ENCODE measurements around the gene C17orf67.

Gene C17orf67, protein sequence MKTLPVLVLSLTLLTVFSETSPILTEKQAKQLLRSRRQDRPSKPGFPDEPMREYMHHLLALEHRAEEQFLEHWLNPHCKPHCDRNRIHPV

DNA sequence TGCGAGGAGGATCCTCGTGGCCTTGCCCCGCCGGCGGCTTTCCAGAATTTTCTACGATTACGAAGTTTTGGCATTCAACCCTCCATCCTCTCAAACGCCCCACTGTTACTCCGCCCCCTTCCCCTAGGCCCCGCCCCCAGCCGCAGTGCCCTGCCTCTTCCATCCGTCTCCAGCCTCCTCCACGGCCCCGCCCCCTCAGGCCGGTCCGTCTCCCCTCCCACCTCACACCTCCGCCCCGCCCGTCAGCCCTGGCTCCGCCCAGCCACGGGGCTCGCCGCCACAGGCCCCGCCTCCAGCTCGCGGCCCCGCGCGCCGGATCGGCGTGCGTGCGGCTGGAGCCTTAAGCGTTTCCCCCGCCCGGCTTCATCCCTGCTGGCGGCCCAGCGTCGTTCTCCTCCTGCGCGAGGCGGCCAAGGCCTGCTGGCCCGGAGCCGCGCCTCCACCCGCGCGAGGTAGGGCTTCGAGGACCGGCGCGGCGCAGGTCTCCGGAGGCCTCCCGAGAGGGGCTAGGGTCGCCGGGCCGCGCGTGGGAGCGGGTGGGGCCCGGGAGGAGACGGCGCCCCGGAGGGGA lies at the start of gene C17orf67, which contains the start of gene DGKE:
C17orf67 (minus strand) TSS at position 112 of the 571 bp plus-strand sequence. CDS start 18,110 bp downstream, outside the sequence.
DGKE (plus strand) TSS at position 343 of the 571 bp plus-strand sequence. CDS start 645 bp downstream, outside the sequence.
- peak; percentile 89 for DNase-seq

DNA sequence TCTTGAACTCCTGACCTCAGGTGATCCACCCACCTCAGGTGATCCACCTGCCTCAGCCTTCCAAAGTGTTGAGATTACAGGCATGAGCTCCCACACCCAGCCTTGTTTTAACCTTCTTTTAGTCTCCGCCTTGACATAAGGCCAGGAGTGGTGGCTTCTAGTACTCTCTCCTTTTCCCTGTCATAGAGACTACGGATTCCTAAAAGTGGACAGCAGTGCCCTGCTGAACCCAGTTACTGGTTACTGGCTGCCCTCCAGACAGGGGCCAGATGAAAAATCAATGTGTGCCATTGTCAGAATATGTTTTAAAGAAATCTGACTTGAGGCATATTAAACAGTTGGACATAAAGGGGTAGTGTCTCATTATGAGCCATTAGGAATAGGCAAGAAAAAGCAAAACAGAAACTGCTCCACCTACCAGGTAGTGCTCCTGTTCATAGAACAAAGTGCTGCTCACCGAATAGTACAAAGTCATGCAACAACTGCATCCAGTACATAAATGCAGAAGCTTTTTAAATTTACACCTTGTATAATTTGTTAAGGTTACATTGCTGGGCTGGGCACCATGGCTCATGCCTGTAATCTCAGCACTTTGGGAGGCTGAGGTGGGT lies 48.1 kb upstream of the C17orf67 start:
- DNase-seq, result no peak

DNA sequence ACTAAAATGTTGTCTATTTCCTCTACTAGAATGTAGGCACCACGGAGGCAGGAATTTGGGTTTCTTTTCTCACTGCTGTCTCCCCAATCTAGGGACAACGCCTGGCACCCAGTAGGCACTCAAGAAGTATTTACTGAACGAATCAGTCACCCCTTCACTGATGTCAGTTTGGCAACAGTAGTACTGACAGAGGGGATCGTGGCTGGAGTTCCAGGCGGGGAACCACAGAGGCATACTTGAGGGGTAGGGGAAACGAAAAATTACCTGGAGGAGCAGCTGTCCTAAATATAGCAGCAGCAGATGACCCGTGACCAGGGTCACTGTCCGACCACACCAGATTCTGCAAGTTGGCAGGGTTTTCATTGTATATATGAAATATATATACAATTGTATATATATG lies 46.9 kb upstream of the C17orf67 start:
- peak; percentile 55 for DNase-seq

DNA sequence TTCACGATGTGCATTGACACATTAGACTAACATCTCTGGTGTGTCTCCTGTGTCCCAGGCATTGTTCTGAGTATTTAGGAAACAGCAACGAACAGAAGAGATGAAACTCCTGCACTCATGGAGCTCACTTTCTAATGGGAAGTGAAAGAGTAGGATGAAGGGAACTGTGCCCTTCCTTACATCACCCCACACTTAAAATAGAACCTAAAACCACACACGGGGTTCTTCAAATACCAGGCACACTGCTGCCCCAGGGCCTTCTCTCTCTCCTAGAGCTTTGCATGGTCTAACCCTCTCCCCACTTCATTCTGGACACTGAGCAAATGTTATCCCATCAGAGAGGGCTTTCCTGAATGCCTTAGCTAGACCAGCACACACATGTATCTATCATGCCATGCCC lies 46.4 kb upstream of the C17orf67 start:
- DNase-seq, result peak; percentile 94

DNA sequence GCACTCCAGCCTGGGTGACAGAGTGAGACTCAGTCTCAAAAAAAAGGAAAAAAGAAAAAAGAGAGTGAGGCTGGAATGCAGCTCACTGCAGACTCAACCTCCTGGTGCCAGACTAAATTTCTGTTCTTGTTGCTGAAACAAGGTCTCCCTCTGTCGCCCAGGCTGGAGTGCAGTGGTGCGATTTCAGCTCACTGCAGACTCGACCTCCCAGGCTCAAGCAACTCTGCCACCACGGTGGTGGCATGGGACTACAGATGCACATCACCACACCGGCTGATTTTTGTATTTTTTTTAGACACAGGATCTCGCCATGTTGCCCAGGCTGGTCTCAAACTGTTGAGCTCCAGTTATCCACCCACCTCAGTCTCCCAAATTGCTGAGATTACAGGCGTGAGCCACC lies 45.6 kb upstream of the C17orf67 start:
- no peak for DNase-seq

DNA sequence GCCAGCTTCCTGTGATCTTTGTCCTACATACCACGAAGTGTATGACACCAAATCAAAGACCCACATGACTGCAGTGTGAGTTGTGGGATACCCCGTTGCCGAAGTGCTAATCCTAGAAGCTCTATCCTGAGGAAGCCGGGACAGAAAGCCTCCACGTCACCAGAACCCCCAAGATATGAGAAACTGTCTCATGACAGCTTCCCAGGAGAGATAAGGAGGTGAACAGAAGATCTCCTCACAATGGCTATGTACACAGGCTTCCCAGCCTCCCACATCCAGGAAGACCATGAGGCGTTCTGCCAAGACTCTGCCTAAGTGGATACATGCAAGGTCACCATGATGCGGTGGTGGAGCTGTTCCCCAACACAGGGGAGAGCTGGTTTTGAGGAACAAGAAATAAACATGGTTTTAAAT lies 43.1 kb upstream of the C17orf67 start:
- no peak for DNase-seq

DNA sequence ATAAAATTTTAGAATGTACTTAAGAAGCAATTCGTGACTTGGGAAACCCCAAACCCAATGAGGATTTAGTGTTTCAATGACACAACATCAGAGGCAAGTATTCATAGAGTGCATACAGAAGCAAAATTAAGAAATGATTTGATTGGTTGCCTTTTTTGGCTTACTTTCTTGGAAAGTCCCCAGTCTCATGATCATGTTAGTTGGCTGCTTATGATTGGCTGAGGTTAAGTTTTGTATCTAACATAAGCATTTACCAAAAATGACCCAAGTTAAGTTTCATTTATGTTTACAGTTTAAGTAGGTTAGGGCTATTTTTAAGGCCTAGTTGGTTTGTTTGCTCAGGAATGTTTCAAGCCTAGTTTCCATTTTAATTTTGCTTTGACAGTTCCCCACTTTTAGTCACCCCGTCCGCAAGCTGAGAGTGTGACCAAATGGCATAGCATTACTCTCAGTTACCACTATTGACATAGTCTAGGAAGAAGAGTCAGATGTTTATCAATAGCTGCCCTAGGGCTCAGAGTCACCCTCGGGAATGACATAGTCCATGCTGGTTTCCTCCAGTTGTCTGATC lies 36.4 kb upstream of the C17orf67 start:
- DNase-seq, result no peak

DNA sequence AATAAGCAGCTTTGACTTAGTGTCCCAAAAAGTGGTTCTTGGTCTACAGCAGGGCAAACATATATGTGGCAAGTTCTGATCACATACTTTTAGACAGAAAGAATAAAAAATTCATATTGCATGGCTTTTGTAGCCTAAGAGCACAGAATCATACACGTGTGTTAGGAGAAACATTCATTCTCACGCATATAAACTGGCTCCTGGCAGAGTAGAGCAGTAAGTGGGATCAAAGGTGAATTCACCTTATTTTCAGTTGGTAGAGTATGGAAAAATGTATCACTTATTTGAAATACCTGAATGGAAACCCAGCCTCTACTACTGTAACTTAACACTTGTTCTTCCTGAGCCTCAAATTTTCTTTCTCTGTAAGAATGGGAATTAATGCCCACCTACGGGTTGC lies 35.0 kb upstream of the C17orf67 start:
- DNase-seq, result no peak

DNA sequence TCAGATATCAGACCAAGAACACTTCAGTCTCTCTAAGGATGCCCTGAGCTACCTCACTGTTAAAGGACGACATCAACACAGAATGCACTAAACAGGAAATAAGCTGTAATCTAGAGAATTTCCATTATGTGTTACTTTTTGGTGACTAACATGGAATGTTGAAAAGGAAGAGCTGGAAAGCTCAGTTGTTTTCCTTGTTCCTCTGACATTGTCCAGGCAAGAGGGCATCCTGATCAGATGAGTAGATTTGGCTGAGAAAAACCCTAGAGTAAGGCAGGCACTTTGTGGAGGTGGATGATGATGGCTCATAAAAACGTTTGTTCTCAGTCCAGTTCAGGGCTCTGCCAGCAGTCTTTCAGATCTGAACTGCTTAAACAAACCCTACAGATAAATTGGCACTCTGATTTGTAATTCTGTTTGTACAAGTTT lies 34.2 kb upstream of the C17orf67 start:
- no peak for DNase-seq

DNA sequence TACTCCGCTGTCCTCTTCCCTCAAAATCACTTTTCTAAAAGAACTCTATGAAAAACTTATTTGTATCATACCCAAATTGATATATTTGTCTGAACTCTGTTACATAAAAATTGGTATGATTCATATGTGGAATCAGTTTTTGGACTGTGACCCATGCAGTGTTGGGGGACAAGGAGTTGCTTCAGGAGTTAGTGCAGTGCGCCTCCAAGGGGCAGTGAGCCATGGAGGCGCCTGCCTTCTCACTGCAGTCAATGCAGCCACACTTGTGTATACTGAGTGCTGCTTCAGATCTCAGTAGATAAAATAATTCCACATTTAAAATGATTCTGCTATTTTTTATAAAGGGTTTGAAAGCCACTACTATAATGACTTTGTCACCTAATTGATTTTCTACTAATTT lies 32.8 kb upstream of the C17orf67 start:
- DNase-seq, result no peak

DNA sequence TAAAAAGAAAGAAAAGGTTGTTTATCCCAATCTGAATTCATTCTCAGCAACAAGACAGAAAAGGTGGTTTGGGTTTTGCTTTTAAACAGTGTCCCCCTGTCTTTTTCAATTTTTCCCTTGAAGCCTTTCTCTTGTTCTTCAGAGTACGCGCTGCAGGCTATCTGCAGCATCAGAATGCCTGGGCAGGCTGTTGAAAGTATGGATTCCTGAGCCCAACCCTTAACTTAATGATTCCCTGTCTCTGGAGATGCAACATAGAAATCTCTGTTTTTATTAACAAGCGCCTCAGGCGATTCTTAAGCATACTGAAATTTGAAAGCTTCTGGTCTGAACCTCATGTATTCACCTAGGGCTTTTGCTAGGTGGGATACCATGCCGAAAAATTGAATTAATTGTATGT lies 32.4 kb upstream of the C17orf67 start:
- no peak for DNase-seq

DNA sequence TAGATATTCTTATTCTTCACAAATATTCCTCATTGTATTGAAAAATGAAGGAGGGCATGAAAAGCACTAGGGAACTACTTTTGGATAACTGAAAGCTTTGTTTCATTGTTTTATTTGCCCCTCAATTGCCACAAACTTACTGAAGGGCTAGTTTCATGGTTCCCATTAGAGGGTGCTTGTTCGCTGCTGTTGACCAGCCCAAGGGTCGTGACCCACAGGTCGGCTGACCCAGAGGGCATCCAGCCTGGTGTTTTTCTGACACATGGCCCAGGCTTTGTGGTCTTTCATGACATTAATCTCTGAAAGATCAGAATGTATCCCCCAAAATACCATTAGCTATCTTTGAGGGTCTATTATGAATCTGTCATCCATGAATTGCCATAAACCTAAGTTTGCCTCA lies 30.3 kb upstream of the C17orf67 start:
- DNase-seq, result no peak

DNA sequence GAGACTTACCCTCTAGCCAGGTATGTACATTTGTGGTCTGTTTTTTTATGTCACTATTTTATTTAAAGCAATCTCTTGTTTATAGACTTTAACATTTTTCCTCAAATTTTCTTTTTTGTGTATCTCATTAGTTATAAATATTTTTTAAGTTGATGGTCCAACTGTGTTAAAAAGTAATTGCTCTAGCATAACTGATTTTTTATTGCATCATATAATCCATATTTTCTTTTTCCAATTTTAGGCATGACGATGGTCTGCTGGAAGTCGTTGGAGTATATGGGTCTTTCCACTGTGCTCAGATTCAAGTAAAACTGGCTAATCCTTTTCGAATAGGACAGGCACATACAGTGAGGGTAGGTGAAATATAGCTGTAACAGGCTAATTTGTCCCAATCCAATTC lies 28.2 kb upstream of the C17orf67 start:
- no peak for DNase-seq

DNA sequence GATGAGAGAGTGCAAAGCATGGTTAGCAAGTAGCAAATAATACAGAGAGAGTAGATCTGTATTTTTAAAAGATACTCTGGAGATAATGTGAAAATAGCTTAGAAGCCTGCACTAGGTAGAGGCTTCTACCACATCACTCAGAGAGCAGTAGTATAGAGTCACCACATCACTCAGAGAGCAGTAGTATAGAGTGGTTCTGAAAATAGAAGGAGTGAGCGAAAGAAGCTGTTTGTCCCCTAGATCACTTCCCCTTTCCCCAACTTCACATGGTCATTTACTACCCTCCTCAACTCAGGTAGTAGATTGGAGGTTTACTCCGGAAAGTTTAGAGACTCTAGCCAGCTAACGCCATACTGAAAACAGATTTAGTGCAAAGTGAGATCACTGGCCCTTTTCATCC lies 17.3 kb upstream of the C17orf67 start:
- DNase-seq, result peak; percentile 13

DNA sequence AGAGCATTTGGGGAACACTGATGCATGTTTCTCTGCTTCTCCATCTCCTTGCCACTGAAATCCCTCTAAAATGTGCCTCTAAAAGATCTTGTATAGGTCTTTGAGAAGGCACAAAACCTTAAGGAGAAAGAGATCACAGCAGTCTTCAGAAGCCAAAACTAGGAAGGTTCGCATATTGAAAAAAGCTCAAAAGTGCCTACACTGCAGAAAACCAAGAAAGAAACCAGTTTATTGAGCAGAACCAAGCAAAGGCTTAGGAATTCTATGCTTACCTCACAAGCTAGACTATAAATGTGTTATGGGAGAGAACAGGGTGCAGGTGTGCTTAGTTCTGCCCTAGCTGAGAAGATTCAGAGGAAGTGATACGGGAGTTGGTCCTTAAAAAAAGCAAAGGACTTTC lies 16.9 kb upstream of the C17orf67 start:
- no peak for DNase-seq

DNA sequence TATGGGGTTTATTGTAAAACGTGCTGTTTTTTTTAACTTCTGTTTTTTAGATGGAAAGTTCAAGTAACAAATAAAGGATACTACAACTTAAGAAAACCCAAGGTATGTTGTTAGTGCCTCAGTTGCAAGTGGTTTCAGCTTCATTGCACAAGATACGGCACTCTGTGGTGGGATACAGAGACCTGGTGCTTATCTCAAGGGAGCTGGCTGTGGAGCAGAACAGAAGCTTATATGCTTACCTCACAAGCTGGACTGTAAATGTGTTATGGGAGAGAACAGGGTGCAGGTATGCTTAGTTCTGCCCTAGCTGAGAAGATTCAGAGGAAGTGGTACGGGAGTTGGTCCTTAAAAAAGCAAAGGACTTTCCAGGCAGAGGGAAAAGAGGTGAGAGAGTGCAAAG lies 15.4 kb upstream of the C17orf67 start:
- DNase-seq, result no peak

DNA sequence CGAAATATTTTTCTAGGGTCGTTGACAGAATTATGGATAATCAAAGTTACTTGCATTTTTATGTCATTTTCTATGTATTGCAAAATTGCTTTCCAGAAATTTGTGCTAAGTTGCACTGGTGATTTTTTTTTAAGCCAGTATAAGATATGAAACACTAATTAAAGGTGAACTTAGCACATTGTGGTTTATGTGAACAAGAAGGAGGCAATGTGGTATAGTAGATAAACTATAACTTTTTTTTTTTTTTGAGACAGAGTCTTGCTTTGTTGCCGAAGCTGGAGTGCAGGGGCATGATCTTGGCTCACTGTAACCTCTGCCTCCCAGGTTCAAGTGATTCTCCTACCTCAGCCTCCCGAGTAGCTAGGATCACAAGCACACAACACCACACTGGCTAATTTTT lies 13.4 kb upstream of the C17orf67 start:
- DNase-seq, result no peak

DNA sequence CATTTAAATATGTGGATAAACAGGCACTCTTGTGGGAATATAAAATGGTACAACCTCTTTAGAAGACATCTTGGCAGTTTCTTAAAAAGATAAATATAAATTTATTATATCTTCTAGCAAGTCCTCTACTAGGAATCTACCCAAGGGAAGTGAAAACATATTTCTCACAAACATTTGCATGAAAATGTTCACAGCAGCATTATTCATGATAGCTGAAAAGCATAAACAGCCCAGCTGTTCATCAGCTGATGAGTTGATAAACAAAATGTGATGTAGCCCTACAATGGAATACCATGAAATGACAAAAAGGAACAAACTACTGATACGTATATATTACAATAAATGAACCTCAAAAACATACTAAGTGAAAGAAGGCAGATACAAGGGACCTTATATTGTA lies 12.2 kb upstream of the C17orf67 start:
- DNase-seq, result no peak

DNA sequence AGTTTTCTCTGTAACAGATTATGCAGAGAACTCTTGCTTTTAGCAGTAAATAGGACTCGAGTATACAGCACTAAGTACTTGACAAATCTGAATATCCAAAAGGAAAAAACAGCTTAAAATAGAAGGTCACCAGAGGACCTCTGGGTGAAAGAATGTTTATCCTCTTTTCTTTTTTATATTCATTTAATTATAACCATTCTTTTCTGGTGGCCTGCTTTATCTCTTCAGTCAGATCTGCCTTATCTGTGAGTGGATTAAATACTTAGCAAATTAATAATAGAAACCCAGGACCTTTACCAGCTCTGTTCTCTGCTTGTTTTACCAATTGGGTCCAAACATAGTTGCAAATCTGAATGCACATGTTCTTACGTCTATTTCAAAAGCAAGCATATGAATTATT lies 8.9 kb upstream of the C17orf67 start:
- DNase-seq, result no peak

DNA sequence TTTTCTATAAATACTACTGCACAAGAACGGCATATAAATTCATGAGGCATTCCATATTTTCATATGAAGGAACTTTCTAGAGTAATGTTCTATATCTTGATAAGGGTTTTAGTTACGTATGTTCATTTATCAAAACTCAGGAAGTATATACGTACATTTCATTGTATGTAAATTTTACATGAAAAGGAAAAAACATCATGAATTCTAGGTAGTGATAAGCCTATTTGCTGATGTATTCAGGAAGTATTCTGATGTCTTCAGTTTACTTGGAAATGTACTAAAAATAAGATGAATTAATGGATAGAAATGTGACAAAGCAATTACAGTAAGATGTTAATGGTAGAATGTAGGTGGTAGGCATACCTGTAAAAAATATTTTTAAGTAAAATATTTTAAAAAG lies 5.0 kb upstream of the C17orf67 start:
- no peak for DNase-seq

DNA sequence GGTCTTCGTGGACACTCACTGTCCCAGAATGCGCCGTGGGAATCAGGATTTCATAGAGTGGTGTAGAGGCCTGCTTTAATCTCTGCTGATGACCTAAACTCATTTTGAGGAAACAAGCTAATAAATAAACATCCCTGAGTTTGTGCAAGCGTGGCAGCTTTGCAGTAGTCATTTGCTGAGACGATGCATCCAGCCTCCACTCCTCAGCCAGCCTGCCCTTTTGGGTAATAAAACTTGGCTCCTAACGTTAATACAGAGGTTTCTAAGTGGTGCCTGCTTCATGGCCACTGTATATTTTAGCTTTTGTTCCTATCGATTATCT lies 1.5 kb upstream of the C17orf67 start:
- peak; percentile 36 for DNase-seq

DNA sequence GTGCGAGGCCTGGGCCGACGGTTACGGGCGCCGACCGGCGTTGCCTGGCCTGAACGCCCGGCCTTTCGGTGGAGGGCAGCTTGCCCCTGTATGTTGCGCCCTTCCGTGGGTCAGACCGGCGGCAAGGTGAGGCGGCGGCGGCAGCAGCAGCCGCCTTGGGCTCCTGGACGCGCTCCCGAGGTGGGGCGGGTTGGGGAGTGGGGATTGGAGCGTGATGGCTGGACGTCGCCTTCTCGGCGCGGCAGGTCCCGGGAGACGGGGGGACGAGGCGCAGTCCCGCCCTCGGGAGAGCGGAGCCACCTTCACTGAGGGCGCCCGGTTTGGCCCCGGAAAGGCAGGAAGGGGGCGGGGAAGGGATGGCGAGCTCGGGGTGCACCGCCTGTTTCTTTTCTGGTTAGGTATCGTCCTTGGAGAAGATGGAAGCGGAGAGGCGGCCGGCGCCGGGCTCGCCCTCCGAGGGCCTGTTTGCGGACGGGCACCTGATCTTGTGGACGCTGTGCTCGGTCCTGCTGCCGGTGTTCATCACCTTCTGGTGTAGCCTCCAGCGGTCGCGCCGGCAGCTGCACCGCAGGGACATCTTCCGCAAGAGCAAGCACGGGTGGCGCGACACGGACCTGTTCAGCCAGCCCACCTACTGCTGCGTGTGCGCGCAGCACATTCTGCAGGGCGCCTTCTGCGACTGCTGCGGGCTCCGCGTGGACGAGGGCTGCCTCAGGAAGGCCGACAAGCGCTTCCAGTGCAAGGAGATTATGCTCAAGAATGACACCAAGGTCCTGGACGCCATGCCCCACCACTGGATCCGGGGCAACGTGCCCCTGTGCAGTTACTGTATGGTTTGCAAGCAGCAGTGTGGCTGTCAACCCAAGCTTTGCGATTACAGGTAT lies 902 bp upstream of the C17orf67 start:
- DNase-seq, result peak; percentile 40

DNA sequence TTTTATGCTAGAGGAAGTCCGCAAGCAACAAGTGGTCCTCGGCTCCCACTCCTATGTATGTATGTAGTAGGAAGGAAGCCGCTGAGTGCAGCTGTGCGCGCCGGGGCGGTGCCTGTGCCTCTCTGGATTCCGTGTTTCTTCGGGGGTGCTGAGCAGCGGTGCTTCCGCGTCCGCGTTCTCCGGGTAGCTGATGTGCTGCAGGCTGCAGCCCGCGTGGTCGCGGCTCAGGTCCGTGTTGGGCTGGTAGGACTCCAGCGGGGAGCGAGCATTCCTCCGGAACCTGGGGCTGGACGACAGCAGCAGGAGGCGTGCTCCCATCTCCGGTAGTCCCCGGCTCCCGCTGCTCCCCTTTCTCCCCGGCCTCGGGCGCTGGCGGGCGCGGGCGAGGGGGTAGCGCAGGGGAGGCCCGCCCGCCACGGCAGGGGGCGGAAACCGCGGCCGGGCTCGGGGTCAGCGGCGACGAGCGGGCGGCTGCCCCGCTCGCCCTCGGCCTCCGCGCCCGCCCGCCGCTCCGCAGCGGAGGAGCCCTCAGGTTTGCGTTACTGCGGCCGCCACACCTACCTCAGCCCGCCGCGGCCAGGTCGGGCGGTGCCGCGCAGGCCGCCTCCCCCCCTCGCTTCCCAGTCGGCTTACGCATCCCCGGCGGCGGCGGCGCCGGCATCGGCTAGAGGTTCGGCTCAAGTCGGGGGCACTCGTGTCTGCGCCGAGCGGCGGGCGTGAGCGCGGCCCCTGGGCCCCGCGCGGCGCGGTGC lies 487 bp downstream of the C17orf67 start:
- peak; percentile 65 for DNase-seq
